Cardiac fibroblast (primary cell): ENCODE data around the gene MMS19.

Experiments
- DNase-seq, 2 donors: peaks; one replicate each; pipeline versions ENCODE4 v3.0.0 to v3.0.0-alpha.2; 2010; ENCODE audit warnings: low read depth in 2 of 2
- H3K4me3 ChIP-seq, 2 donors: replicated peaks in 1 of 2; 1 replicate in 1 of 2; 2 replicates in 1 of 2; pipeline ENCODE4 v1.5.1; 2011; ENCODE audit warnings: low read depth in 2 of 2, low read length in 2 of 2, mild to moderate bottlenecking in 2 of 2, moderate library complexity in 1 of 2
- CTCF ChIP-seq: IDR thresholded peaks from one replicate; pipeline ENCODE4 v1.5.1; 2011; ENCODE audit warnings: low read depth, mild to moderate bottlenecking, low read length, inconsistent platforms

The MMS19 gene

DNA sequence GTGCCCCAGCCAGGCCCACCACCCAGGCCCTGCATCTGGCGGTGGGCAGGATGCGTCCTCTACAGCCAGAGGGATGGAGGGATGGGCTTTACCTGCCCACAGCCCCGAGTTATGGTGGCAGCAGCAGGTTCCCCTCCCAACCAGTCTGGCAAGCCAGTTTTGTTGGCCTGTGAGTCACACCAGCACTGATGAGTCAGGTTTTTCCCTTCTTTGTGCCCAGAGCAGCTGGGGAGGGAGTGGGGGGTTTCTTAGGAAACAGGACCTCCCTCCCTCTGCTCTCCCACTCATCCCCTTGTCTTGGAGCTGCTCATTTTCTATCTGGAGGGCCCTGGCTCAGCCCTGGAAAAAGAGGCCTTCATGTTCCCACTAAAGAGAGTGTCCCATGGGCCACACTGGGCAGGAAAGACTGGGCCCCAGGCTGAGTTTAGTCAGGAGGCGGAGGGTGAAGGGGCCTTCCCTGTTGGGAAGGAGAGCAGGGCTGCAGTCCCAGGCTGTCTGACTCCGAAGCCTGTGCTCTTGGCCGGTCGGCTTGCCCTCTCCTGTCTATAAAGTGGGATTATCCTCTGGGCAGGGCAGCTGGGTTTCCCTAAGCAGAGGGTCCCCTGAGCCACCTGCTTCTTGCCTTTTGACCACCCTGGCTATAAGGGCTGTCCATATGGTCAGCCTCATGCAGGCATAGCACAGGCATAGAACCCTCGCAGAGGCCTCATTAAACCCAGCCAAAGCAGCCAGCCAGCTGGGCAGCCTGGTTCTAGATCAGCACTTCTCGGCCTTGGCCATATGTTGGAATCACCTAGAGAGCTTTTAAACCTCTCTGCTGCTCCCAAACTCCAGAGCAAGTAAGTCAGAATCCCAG, 44.2 kb upstream of the MMS19 start:
- TF ChIP-seq CTCF, result no peak
- DNase-seq, result peak; percentile 96 to 98
- H3K4me3 ChIP-seq, result no peak overlapping the region

- peak in 1 of 2 donors; percentile 80 for DNase-seq
- peak; percentile 13 for TF ChIP-seq CTCF
Measured at GRCh38 chr10:97540669-97541500, 42.7 kb upstream of the MMS19 start.

GRCh38 chr10:97539523-97540200, 41.4 kb upstream of the MMS19 start:
- no peak overlapping the region for H3K4me3 ChIP-seq
- peak; percentile 85 to 97 for DNase-seq
- peak; percentile 43 for TF ChIP-seq CTCF

More at GRCh38 chr10:97540669-97541500, 42.7 kb upstream of the MMS19 start:
- no peak overlapping the region for H3K4me3 ChIP-seq

DNA sequence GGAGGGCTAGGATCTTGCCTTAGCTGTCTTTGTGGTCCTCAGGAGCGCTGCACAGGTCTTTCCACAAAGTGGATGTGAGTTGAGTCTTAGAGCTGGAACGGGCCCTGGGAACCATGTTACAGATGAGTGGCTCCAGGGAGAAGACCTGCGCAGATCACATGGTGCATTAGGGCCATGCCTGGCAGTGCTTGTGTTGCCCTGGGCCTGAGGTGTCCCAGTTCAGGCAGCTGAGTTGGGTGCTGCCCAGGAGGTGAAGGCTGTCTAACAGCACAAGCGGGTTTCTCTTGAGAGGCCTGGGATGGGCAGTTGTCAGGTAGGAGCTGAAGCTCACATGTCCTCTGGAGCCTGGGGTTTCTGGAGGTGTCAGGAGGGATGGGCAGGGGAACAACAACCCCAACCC, 40.6 kb upstream of the MMS19 start:
- H3K4me3 ChIP-seq, result no peak overlapping the region
- no peak for DNase-seq
- no peak for TF ChIP-seq CTCF

GRCh38 chr10:97538411-97538810, 40.2 kb upstream of the MMS19 start:
- no peak for TF ChIP-seq CTCF
- peak in 1 of 2 donors; percentile 70 for DNase-seq
- no peak overlapping the region for H3K4me3 ChIP-seq

DNA sequence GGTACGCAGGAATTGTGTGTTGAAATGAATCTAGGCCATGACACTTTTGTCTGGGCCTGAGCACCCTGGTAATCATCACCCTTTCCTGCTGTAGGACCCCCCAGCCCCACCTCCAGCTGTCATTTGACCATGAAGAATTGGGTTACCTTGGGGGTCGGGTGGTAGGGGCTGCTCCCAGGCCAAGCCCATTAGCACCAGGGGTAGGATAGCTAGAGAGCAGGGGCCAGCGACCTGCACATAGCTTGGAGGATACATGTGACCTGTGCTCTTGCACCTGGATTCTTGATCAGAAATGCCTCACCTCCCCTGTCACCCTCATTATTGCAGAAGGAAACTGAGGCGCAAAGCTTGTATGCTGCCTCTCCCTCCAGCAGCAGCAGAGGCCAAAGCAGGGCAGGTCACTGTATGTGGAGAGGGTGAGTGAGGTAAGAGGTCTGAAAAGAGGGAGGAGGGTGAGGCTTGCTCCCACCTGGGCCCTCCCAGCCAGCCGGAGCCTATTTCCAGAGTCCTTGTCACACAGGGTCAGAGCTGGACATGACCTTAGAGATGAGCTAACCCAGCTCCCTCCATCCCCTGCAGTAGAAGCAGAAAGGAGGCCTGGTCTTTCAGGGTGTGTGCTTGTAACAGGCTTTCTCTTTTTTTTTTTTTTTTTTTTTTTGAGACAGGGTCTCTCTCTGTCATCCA, 39.1 kb upstream of the MMS19 start:
- no peak overlapping the region for H3K4me3 ChIP-seq
- no peak for TF ChIP-seq CTCF
- DNase-seq, result no peak
